ENCODE results near the gene TRAF7.
"Not testable (repeated sequence)": the region's sequence is repeated elsewhere in the genome, so short reads cannot be mapped to it uniquely, and the experiment has no call there.

The TRAF7 gene

DNA sequence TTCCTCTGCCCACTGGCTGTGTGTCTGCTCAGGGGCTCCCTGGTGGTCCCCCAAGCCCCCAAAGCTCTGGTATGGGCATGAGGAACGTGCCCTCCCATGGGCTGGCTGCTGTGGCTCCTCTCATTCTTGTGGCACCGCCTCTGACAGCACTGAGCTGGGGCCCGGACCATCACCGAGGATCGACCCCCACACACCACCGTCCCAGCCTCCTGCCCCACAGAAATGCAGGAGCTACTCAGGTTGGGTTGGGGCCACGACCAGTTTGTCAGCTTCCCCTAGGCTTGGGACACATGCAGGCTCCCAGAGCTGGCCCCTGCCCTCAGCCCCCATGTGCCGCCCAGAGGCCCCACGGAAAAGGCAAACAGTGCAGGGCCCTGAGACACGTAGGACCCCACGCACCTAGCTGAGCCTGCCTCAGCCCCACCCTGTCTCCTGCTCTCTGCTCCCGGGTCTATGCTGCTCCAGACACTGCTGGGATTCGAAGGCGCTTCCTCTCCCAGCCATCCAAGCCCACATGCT, 44.1 kb downstream of the TRAF7 start:
- TF ChIP-seq, protein P1, sequence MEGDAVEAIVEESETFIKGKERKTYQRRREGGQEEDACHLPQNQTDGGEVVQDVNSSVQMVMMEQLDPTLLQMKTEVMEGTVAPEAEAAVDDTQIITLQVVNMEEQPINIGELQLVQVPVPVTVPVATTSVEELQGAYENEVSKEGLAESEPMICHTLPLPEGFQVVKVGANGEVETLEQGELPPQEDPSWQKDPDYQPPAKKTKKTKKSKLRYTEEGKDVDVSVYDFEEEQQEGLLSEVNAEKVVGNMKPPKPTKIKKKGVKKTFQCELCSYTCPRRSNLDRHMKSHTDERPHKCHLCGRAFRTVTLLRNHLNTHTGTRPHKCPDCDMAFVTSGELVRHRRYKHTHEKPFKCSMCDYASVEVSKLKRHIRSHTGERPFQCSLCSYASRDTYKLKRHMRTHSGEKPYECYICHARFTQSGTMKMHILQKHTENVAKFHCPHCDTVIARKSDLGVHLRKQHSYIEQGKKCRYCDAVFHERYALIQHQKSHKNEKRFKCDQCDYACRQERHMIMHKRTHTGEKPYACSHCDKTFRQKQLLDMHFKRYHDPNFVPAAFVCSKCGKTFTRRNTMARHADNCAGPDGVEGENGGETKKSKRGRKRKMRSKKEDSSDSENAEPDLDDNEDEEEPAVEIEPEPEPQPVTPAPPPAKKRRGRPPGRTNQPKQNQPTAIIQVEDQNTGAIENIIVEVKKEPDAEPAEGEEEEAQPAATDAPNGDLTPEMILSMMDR (IDR thresholded peaks at IDR 0.05; ENCODE audit: insufficient read depth, missing control alignments): no peak
- DNase-seq (ENCODE audit: insufficient read length, low spot score) (no peak), FAIRE-seq (no peak)

- DNase-seq (ENCODE audit: insufficient read length, low spot score): no peak
- TF ChIP-seq, protein P1 (IDR thresholded peaks at IDR 0.05; ENCODE audit: insufficient read depth, missing control alignments): no peak
- FAIRE-seq: no peak
Measured at GRCh38 chr16:2200313-2200712, 44.7 kb downstream of the TRAF7 start.

- DNase-seq (ENCODE audit: insufficient read length, low spot score); FAIRE-seq: not testable (repeated sequence)
Measured at GRCh38 chr16:2203119-2203688, 47.6 kb downstream of the TRAF7 start.

GRCh38 chr16:2204416-2205103, 49.0 kb downstream of the TRAF7 start:
- DNase-seq (ENCODE audit: insufficient read length, low spot score) (no peak), FAIRE-seq (no peak)
- TF ChIP-seq, protein P1 (IDR thresholded peaks at IDR 0.05; ENCODE audit: insufficient read depth, missing control alignments): no peak

DNA sequence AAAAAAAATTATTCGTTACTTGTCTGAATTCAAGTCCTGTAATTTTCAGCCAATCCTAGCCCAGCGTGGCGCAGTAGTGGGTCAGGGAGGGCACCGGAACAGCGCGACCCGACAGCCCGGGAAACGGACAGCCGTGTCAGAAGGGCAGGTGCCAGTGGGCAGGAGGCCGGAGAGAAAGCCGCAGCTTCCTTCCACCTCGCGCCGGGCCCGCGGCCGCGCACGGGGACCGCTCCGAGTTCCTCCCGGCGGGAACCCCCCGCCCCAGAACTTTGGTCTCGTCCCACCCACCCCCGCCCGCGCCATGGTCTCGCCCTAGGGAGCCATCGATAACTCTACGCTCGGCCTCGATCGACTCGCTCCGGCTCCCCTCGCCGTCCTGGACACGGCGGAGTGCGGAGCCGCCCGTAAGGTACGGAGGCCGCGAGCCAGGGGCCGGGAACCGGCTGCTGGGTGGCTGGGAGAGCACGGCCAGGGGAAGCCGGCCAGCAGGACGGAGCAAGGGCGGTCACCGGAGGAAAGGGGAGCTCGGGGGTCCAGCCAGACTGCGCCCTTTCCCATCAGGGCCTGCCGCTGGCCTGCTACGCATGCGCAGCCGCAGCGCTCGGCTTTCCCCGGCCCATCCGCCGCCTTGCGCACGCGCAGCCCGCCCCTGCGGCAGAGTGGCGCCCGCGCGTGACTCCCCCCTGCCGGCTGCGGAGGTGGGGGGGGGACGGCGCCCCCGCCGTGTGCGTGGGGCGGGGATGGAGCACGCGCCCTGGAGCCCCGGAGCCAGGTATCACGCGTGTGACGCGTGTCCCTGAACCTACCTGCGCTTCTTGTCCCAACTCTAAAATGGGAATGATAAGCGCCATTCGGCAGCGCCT, 49.8 kb downstream of the TRAF7 start, which contains the start of gene MLST8:
TSS of gene MLST8 (plus strand) at position 351 of the 863 bp plus-strand sequence. CDS start 632 bp downstream, outside the sequence.
- TF ChIP-seq, protein P1 (IDR thresholded peaks at IDR 0.05; ENCODE audit: insufficient read depth, missing control alignments): no peak
- FAIRE-seq: no peak
- DNase-seq (ENCODE audit: insufficient read length, low spot score): peak; percentile 98

GRCh38 chr16:2205967-2206313, 50.4 kb downstream of the TRAF7 start:
- peak; percentile 62 for DNase-seq (ENCODE audit: insufficient read length, low spot score)
- no peak for FAIRE-seq
- TF ChIP-seq, protein P1 (IDR thresholded peaks at IDR 0.05; ENCODE audit: insufficient read depth, missing control alignments): no peak

DNA sequence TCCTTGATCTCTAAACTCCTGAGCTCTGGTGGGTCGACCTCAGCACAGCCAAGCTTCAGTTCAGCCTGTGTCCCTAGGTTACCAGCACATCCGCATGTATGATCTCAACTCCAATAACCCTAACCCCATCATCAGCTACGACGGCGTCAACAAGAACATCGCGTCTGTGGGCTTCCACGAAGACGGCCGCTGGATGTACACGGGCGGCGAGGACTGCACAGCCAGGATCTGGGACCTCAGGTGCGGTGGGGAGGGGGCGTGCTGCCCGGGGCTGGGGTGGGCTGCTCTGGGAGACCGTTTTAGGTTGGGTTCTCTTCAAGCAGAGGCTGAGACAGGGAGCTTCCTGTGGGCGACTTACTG, 50.8 kb downstream of the TRAF7 start:
- TF ChIP-seq, protein P1 (IDR thresholded peaks at IDR 0.05; ENCODE audit: insufficient read depth, missing control alignments): no peak
- DNase-seq (ENCODE audit: insufficient read length, low spot score) (no peak), FAIRE-seq (no peak)

Measured in D721Med (cell line).